ENCODE results near the gene GFOD2. TPM values are rescaled to one million over a fixed set of nuclear protein-coding genes. Genes with fewer than 3 reads are reported as not detected.

The GFOD2 gene
- total RNA-seq, 6 experiments from 2014 or later: 19.7 to 39.7 (median 24.6) TPM

GRCh38 chr16:67674851-67675578 is 44.1 kb downstream of the GFOD2 start:
- peak; percentile 15 to 51 (median 38) for ATAC-seq
- 58% methylated on average over 6 of the region's 28 CpGs for WGBS (ENCODE audit: insufficient coverage, low coverage, low lambda C conversion rate, missing lambda C conversion rate)
- TF ChIP-seq CTCF (IDR thresholded peaks at IDR 0.05) (no peak), POLR2A (IDR thresholded peaks at IDR 0.05) (no peak)
- H3K9me3 ChIP-seq: no peaks in the 10 kb centered on the region
- no peaks in the 10 kb centered on the region for H3K27me3 ChIP-seq
- no peak overlapping the region for H3K4me3 ChIP-seq
- intact Hi-C loops (cut with DNase I): loop anchor here (10.0 kb wide), 2 partner anchors 50 to 130 kb away; partner anchors contain the start of genes RANBP10 (in 1 of the 2) and TSNAXIP1 (in 1 of the 2)
- H3K27ac ChIP-seq: peak overlapping the region; percentile 84 to 92 (median 86)
- H3K36me3 ChIP-seq: no peaks in the 10 kb centered on the region
- peaks cover 0 to 65% (median 31%) of the 10 kb centered on the region in 4 donors for H3K4me1 ChIP-seq
- DNase-seq: peak; percentile 55 to 83 (median 73)

- peak overlapping the region; percentile 84 to 92 (median 86) for H3K27ac ChIP-seq
- H3K36me3 ChIP-seq: no peaks in the 10 kb centered on the region
- no peak overlapping the region for H3K4me3 ChIP-seq
- intact Hi-C loops (cut with DNase I): loop anchor here (10.0 kb wide), 2 partner anchors 51 to 131 kb away; partner anchors contain the start of genes RANBP10 (in 1 of the 2) and TSNAXIP1 (in 1 of the 2)
- 14% methylated on average over 12 of the region's 21 CpGs for WGBS (ENCODE audit: insufficient coverage, low coverage, low lambda C conversion rate, missing lambda C conversion rate)
- no peaks in the 10 kb centered on the region for H3K9me3 ChIP-seq
- peak; percentile 88 to 92 (median 90) for DNase-seq
- ATAC-seq: peak; percentile 54 to 80 (median 74)
- no peaks in the 10 kb centered on the region for H3K27me3 ChIP-seq
- TF ChIP-seq POLR2A (IDR thresholded peaks at IDR 0.05) (no peak), CTCF (IDR thresholded peaks at IDR 0.05) (no peak)
- peaks cover 0 to 64% (median 31%) of the 10 kb centered on the region in 4 donors for H3K4me1 ChIP-seq
These were observed 45.2 kb downstream of the GFOD2 start for GRCh38 chr16:67673712-67674580.

GRCh38 chr16:67672739-67673662 is 46.1 kb downstream of the GFOD2 start:
- peaks cover 0 to 68% (median 35%) of the 10 kb centered on the region in 4 donors for H3K4me1 ChIP-seq
- WGBS (ENCODE audit: insufficient coverage, low coverage, low lambda C conversion rate, missing lambda C conversion rate): 21% methylated on average over 3 of the region's 13 CpGs
- H3K27ac ChIP-seq: peak overlapping the region; percentile 84 to 92 (median 86)
- ATAC-seq (peak; percentile 46 to 51 (median 49)), DNase-seq (peak; percentile 78 to 79 (median 78))
- no peaks in the 10 kb centered on the region for H3K36me3 ChIP-seq
- H3K4me3 ChIP-seq: no peak overlapping the region
- intact Hi-C loops (cut with DNase I): loop anchor here (10.0 kb wide), 2 partner anchors 52 to 132 kb away; partner anchors contain the start of genes RANBP10 (in 1 of the 2) and TSNAXIP1 (in 1 of the 2)
- TF ChIP-seq CTCF (IDR thresholded peaks at IDR 0.05) (peak; percentile 73 to 84 (median 79)), POLR2A (IDR thresholded peaks at IDR 0.05) (no peak)
- no peaks in the 10 kb centered on the region for H3K27me3 ChIP-seq
- H3K9me3 ChIP-seq: no peaks in the 10 kb centered on the region
